ENCODE measurements around the gene NXPH2. TPM values are rescaled to one million over a fixed set of nuclear protein-coding genes. Genes with fewer than 3 reads are reported as not detected.
"Not testable (repeated sequence)": the region's sequence is repeated elsewhere in the genome, so short reads cannot be mapped to it uniquely, and the experiment has no call there.

The NXPH2 gene
- total RNA-seq, 1 experiment from 2014 or later = not detected

DNA sequence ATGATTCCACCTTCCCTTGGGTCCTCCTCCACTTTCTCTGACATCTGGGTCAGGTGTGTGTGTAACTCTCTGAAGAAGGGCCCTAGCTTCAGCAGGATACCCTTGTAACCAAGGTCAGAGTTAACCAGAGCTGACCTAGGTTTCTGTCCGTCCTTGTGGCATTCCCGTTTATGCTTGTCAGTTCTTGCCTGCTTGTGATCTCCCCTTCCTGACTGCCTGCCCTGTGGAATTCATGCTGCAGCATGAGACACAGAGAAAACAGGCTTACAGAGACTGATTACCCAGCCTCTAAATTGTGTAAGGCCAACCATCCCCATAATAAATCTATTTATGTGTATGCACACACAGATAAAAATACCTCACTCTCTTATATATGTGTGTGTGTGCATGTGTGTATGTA lies 22.8 kb downstream of the NXPH2 start:
- no peak for DNase-seq (ENCODE audit: low read depth)

DNA sequence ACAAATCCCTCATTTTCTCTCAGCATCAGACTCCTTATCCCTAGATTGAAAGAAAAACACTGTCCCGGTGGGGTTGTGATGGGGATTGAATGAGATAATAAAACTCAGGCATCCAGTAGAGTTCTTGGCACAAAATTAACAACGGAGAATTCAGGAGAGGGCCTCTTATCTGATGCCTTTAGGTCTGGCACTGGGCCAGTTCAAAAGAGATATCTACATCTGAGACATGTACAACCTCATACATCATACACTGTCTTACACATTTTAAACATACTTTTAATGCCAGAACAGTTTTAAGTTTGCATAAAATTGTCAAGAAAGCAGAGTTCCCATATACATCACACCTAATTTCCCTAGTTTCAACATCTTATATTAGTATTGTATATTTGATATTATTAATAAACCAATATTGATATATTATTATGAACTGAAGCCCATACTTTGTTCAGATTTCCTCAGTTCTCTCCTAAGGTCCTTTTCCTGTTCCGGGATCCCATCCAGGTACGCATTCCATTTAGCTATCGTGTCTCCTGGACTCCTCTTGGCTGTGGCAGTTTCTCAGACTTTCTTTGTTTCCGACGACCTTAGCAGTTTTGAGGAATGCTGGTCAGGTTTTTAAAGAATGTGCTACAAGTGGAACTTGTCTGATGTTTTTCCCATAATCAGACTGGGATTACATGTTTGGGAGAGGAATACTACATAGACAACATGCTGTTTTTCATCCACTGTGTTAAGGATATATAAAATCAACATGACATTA lies 27.8 kb downstream of the NXPH2 start:
- DNase-seq (ENCODE audit: low read depth) = no peak

DNA sequence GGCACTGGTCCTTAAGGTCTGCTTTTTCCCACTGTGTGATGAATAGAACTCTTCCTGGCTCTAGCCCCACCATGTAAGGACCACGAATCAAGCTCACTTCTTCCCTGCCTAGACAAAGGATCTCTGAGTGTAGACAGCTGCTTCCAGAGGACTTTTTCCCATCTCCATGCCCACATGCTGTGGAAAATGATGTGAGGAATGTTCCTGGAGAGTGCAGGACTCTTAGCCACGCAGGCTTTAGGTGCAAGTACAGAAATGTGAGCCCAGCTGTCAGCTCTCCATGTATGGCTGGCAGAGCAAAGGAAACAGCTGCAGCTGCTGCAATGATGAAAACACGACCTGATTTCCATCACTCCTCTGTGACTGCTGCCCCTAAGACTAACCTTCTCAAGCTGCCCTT lies 35.5 kb downstream of the NXPH2 start:
- DNase-seq (ENCODE audit: low read depth) = peak; percentile 67

DNA sequence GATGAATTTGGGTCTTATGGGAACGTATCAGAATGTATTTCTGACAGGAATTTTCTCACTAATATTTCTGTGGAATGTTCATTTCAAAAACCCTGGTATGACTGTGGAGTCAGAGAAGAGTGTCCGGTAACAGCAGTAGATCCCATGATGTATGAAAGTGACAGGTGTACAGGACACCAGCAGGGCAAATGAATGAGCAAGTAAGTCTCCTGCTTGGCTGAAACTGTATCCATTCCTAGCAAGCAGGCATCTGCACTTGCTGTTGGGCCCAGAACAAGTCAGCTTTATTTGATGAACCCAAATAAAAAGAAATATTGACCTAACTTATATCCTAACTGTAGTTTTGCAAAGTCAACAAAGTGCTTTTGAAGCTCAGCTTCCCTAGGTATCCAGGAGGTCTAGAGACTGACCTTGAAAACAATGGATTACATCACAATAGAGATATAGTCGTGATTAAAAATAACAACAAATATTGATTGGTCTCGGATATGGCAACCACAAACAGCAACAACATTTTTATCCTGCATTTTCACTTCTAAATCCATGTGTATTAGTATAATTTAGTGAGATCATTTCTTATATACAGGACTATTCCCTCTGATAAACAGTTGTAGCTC lies 37.6 kb downstream of the NXPH2 start:
- DNase-seq (ENCODE audit: low read depth) = peak; percentile 14

DNA sequence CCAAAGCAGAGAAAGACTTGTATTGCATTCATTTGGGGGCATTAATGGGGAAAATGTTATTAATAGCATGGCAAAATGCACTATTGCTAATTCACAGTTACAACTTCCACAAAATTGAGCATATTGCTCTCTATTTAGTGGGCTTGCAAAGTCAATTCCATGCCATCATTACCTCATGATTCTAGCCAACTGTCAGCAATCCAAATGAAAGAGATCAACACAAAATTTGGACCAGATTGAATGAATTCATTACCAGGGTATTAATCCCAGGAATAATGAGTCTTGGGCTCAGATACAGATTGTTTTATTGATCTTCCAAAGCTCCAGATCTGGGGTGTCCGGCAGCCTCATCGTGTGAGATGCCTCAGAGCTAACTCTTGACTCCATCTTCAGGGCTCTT lies 38.3 kb downstream of the NXPH2 start:
- no peak for DNase-seq (ENCODE audit: low read depth)

DNA sequence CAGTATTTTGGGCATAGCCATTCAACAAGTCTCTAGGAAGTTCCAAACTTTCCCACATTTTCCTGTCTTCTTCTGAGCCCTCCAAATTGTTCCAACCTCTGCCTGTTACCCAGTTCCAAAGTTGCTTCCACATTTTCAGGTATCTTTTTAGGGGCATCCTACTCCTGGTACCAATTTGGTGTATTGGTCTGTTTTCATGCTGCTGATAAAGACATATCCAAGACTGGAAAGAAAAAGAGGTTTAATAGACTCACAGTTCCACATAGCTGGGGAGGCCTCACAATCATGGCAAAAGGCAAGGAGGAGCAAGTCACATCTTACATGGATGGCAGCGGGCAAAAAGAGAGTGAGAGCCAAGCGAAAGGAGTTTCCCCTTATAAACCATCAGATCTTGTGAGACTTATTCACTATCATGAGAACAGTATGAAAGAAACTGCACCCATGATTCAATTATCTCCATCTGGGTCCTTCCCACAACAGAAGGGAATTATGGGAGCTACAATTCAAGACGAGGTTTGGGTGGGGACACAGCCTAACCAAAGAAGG lies 43.1 kb downstream of the NXPH2 start:
- DNase-seq (ENCODE audit: low read depth) = not testable (repeated sequence)

DNA sequence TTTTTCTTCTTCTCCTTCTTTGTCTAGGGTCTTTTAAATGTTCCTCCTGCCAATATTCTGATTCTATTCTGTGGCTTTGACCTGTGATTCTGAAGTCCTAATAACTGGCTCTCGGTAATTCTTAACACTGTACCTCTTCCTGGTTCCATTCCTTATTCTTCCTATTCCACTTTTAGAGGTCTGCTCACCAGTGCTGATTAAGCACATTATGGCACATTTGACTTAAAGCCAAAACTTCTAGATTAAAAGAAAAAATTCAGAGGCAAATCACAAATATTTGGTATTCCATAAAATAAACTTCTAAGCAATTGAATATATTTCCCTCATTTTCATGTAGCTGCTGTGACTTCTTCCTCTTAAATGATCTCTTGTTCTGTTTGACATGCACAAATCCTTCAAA lies 47.5 kb downstream of the NXPH2 start:
- DNase-seq (ENCODE audit: low read depth) = no peak

DNA sequence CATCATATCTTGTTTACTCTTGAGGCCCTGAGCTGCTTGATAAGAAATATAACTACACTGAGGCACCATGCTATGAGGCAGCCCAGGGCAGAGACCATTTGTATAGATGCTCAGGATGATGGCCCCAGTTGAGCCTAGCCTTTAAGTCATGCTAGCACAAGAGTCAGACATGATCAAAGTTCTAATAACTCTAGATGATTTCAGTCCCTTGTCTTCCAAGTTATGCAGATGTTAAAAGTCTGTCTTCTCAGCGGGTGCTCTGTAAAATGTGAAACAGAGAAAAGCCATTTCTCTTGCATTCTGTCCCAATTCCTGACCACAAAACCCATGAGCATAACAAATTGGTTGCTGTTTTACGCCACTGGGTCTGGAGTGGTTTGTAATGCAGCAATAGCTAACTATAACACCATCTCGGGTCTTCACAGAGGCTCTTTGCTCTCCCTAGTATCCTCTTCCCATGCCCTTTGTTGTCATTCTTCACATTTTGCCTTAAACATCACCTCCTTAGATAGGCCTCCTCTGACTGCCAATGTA lies 49.6 kb downstream of the NXPH2 start:
- DNase-seq (ENCODE audit: low read depth) = no peak

DNA sequence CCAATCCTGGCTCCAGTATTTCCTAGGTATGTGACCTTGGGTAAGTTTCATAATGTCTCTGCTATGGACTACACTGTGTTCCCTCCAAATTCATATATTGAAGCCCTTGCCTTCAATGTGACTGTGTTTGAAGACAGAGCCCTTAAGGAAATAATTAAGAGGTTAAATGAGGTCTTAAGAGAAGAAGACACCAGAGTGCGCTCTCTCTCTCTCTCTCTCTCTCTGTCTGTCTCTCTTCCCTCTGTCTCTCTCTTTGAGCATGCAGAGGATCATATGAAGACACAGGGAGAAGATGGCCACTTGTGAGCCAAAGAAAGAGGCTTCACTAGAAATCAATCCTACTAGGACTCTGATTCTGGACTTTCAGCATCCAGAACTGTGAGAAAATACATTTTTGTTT lies 52.2 kb downstream of the NXPH2 start:
- no peak for DNase-seq (ENCODE audit: low read depth)

DNA sequence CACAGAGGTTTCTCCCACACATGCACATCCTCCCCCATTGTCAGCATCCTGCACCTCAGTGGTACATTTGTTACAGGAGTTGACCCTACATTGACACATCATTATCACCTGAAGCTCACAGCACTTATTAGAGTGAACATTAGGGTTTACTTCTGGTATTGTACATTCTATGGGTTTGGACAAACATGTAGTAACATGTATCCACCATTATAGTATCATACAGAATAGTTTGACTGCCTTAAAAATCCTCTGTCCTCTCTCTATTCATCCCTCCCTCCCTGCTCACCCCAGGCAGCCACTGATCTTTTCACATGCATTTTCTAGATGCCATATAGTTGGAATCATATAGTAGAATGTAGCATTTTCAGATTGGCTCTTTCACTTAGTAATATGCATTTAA lies 53.5 kb downstream of the NXPH2 start:
- DNase-seq (ENCODE audit: low read depth) = no peak

DNA sequence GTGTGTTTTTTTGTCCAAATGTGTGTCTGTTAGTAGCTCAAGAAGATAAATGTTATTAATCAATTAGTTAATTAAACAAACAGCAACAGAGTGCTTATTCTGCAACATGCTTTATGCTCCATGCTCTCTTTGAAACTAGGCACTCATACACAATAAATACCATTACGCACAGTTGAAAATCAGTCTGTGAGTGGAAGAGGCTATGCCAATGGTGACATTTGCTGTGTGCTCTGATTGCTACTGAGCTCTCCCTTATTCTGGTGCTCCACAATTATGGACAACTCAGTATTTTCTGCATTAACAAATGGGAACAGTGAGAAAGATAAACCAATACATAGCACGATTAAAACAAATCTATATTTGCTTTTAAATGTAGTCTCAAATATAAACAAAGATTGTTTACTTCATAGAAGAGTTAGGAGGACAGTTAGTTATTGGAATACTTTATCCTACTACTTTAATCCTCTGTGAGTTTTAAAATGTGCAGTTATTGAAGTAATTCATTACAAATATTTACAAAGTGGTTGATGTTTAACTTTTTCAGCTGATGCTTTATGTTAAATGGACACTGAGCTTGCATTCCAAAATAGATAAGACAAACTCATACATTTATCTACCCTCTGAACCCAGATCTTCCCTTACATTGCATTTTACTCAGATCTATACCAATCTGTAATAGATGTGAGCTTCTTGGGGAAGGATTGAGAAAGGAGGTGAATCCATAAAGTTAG lies 55.3 kb downstream of the NXPH2 start:
- DNase-seq (ENCODE audit: low read depth) = no peak

DNA sequence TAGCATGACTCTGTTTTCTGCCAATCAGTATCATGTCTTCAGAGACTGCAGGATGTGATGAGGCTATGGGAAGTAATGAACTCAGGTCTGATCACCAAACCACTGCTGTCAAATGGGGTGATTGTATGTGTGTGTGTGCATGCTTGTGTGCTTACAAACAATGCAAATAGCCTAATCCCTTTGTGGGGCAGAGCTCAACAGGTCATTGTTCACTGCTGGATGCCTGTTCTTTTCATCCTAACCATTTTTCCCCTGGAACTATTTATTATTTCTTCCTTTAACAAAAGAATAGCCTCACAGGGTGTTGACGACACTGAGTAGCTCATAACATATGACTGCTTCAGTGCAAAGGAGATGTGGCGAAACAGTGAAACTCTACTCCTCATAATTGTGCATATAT lies 55.9 kb downstream of the NXPH2 start:
- DNase-seq (ENCODE audit: low read depth) = no peak

DNA sequence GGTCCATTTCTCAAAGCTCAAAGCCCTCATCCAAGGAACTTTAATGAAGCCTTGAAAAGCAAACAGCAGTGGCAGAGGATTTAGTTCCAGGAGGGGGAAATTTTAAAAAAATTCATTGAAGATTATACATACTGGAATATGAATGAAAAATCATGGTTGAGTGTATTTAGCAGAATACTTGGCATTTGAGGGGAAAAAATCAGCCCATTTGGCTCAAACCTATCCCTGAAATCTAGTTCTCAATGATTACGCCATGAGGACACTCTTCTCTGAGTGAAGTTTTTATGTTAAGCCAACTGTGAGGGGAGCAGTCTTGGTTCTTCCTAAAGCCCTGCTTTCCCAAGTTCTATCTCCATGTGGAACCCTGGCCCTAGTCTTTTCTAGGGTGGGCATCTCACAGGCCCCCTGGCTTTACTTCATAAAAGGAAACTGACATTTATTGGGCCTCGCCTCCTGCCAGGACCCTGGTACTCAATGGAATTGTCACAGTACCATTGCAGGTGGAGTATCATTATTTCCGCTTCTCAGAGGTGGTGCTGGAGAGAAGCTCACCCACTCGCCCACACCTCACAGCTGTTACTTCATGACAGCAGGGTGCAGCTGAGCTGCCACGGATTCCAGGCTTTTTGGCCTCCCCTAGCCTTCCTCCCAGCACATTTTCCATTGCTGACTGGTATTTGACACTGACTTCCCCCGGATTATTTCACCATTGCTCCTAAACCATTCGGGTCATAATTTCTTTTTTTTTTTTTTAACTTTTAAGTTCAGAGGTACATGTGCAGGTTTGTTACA lies 56.8 kb downstream of the NXPH2 start:
- DNase-seq (ENCODE audit: low read depth) = no peak

DNA sequence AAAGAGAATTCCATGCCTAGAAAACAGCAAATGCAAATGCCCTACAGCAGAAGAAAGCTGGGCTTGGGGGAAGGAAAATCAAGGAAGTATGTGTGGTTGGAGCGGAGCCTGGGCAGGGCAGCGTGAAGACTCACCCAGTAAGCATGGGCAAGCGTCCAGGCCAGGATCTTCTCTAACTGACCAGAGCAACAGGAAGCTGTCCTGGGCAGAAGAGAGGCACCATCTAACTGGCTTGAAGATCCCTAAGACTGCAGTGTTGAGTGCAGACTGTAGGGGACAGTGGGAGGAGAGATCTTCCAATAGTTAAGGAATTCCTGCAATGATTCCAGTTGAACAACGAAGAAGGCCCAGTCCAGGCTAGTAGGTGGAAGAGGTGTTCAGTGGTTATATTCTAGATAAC lies 57.9 kb downstream of the NXPH2 start:
- no peak for DNase-seq (ENCODE audit: low read depth)

DNA sequence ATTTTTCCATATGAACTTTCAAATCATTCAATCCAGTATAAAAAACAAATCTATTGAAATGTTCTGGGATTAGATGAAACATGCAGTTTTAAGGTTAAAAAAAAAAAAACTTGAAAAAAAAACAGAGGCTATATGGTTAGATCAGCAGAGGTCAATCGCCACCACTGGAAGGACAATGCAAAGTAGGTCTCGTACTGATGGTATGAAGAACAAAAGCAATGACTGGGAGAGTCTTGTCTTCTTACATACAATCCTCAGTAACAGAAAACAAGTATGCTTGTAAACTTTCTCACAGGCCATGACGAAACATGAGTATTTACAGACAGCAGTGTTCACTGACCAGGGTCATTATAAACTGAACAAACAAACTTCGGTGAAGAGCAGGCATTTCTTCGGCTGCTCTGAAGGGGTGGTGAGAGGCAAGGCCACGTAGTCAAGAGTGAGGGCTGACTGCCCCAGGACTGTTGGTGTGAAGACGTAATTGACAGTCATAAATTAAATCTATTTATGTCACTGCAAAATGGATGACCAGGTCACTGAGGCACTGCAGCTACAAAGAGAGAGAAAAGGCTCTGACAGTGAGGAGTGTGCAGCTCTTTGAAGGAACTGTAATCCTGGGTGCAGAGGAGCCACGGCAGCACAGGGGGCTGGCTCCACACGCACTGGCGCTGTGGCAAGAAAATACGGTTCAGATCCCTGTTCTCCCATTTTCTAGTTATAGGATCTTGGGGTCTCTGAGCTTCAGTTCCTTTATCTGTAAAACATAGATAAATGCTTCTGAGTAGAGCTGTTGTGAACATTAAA lies 60.0 kb downstream of the NXPH2 start:
- DNase-seq (ENCODE audit: low read depth) = no peak

DNA sequence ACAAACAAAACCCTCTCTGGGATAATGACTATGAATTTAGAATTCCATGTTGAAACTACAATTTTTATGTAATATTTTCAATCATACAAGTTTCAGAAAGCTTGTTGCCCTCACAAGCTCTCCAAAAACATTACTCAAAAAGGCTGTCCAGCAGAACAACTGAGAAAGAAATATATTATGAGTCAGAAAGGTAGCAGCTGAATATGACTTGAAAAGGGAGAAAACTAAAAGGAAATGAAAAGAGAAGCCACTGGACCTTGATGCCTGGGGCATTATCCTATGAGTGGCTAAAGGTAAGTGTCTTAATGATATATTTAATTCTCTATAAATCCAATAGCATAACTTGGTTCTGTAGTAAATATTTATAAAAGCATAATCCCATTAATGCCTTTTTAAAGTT lies 61.8 kb downstream of the NXPH2 start:
- no peak for DNase-seq (ENCODE audit: low read depth)

DNA sequence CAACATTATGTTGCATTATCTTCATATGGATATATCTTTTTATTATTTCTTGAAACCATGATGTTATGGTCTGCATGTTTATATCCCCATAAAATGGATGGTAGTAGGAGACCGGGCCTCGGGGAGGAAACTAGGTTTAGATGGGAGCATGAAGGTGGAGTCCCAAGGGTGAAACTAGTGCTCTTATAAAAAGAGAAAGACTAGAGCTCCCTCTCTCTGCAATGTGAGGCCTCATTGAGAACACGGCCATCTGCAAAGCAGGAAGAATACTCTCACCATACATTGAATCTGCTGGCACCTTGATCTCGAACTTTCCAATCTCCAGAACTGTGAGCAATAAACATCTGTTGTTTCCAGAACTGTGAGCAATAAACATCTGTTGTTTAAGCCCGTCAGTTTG lies 64.0 kb downstream of the NXPH2 start:
- no peak for DNase-seq (ENCODE audit: low read depth)

DNA sequence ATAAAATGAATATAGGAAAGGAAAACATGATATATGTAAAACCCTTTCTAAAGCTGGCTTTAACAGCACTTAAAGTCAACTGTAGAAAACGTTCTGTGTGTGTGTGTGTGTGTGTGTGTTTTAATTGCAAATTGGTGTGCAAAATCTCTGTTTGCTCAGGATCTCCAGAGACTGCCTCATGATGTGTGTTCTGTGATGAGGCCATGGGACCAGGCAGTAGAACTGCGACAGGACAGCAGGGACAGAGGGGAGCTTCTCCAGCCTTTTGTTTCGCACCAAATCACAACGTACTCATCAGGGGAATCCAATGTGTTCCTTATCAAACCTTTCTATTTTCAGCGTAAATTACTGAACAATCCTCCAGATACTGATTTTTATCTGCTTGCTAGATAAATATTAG lies 66.7 kb downstream of the NXPH2 start:
- DNase-seq (ENCODE audit: low read depth) = no peak

DNA sequence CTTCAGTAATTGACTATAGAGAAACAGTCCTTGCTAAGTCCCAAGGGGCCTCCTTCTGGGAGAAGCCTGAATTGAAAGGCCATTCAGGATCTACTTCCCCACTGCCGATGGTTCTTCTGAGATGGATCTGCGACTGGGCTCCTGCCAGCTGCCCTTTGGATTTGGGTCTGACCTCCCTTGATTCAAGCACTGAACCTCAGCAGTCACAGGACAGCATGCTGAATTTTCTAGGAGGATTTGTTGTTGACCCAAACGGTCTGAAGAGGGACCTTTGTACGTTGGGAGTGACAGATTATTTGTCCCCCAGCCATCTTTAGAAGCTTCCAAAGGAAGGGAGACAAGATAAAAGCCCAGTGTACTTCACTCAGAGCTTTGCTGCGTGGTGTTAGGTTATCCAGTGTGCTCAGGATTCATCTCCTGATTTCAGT lies 67.1 kb downstream of the NXPH2 start:
- no peak for DNase-seq (ENCODE audit: low read depth)

DNA sequence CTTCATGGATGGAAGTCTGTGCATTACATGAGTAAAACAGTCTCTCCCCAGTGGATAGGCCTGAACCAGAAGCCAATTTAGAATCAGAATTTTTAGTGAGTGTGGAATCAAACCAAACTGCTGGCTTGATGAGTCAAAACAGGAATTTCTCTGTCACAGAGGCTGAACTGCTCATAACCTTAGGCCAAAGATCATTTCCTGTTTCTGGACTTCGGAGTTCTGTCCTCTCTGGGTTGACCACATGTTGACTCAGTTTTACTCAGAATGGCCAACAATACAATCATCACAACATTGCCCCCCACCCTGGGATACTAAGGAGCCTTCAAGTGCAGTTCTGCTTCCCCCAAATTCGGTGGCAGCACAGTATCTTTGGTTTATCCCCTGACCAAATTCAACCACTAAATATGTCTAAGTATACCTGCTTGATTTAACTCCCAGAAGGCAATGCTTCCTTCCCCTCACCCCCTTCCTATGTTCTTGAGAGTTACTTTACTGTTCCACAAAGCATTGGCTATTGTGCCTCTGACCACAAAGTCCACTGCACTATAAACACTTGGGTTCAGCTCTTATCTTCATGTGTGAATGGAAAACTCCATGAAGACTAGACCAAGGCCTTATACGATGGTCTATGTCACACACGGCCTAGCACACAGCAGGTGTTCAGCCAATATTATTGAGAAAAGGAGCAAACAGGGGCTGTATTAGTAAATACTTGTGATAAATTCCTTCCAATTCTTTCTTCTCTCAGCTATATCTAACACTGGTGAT lies 67.8 kb downstream of the NXPH2 start:
- DNase-seq (ENCODE audit: low read depth) = peak; percentile 76

Data from LHCN-M2 (cell line).